GM19035 (cell line): Measurements from ENCODE around the gene PDE10A.

Experiments used
- ATAC-seq: cut with Tn5 transposase; IDR thresholded peaks from one replicate; pipeline ENCODE4 v1.9.1; 2021; ENCODE audit not compliant: unreplicated experiment

Gene PDE10A

GRCh38 chr6:165656581-165657324 lies 6.3 kb downstream of the PDE10A start:
- no peak for ATAC-seq

- ATAC-seq = no peak
These were observed 7.8 kb downstream of the PDE10A start for GRCh38 chr6:165655191-165655590.

DNA sequence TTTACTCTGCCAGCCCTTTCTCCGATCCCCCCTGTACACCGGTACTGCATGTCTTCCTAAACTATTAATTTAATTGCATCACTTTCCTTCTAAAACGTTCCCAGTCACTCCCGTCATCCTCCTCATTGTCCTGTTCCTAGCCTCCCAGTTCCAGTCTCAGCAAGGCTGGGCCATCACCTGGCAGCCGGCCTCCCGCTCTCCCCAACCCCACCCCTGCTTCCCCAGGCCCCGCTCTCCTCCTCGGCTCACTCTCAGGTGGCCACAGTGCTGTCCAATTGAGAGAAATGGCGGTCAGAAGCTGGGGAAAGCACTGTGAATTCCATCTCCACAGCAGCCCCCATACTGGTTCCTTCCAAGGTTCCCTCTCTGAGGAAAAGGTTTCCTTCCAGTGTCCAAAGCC lies 8.9 kb downstream of the PDE10A start:
- no peak for ATAC-seq

- no peak for ATAC-seq
These were observed 9.4 kb downstream of the PDE10A start for GRCh38 chr6:165653607-165654006.

DNA sequence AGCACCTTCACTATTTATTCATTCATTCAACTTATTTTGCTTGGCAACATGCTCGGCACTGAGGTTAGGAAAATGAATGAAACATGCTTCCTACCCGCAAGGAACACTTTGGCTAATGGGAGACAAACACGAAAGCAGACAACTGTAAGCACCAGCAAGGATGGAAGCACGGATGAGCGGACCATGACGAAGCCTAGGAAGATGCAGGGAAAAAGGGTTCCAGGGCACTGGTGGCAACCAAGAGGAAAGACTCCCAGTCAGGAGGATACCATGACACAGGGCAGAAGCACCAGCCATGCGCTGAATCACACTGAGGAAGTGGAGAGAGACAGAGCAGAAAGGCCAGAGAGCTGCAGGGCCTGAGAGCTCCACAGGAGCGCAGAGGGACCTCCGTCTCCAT lies 9.8 kb downstream of the PDE10A start:
- no peak for ATAC-seq

GRCh38 chr6:165652766-165653165 lies 10.3 kb downstream of the PDE10A start:
- ATAC-seq = no peak

- no peak for ATAC-seq
These were observed 13.6 kb downstream of the PDE10A start for GRCh38 chr6:165649166-165650137.

DNA sequence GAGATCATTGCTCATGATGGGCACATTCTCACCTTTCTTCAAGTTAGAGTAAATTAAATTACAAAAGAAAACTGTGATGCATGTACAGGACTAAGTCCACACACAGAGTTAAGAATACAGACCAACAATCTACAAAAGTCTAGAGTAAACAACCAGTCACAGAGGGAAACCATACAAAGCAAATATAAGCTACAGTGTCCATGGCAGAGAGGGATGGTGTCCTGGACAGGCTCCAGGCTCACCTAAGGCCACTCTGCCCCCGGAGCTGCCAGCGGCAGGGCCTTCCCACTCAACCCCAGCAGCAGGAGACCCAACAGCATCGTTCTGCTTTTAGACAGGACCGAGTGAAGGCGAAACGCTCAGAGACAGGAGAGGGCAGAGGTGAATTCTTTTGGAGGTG lies 16.0 kb downstream of the PDE10A start:
- no peak for ATAC-seq

DNA sequence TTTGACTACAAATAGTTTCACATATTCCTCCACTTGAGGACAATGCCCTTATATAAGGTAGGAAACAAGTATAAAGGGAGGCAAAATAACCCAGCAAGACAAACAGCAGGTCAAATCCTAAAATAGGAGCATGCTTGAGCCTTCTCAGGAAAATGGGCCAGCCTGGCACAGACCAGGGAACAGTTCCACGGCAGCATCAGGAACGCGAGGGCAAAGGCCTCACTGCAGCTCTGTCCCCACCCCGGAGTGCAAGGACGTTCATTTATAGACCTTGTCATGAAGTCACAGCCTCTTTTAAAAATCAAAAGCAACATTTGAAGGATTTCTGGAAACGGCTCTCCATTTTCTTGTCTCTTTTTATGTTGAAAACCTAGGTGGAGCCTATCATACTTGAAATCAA lies 17.1 kb downstream of the PDE10A start:
- no peak for ATAC-seq

DNA sequence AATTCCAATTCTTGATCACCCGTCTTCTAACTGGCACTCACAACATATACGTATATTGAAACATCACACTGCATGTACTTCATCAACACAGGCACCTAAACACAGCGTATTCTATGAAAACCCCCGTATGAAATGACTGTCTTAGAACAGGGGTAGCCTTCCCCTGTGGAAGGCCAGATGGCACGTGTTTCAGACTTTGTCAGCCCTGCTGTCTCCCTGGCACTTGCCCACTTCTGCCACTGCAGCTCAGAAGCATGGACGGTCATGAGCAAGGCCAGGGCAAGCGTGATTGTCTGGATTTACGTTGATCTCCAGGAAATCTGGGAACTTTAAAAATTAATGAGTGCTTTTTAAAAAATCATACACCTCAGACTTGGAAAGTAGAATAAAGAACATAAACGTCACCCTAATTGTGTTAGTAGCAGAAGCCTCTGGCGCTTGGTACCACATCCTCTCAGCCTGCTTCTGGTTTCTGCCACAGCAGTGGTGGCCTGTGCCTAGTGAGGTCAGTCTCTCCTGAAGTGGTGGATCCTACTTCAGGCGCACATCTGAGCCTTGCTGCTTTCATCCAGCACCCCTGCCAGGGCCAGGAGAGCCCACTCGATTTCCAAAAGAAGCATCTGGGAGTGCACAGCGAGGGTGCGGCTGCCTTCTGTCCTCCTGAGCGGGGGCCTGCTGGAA lies 18.3 kb downstream of the PDE10A start:
- ATAC-seq = no peak

DNA sequence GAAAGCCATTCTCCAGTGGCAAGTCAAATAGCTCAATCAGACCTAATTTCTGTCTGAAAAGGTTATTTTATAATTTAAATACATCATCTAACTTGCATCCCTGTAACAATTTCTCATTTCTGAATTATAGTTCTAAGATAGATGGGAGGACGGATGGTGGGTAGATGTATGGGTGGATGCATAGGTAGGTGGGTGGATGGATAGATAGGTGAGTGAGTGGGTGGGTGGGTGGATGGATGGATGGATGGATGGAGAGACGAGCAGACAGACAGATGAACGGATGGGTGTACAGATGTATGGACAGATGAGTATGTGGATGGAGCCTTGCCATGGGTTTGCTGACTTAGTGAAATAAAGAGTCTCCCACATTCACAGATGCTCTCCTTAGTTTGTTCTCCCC lies 20.0 kb downstream of the PDE10A start:
- no peak for ATAC-seq

DNA sequence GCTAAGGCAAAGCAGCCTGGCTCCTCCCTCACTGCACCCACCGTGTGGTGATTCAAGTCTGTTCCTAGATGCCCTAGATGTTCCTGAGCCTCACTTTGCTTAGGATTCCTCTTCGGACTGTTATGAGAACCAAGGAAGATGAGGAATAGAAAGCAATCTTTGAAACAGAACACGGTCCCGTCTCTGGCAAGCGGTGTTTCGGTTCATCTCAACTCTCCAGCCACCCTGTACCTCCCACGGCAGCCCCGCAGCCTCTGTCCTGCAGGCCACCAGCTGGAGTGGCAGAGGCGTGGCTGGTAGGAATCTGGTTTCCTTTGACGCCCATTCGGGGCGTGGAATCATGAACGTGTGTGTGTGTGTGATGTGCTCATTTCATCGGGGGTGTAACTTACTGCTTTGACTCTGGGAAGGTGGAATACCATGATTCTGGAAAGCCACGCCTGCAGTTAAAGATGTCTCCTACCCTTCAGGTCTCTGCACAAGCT lies 21.3 kb downstream of the PDE10A start:
- no peak for ATAC-seq

GRCh38 chr6:165640806-165641205 lies 22.2 kb downstream of the PDE10A start:
- no peak for ATAC-seq

- no peak for ATAC-seq
These were observed 24.5 kb downstream of the PDE10A start for GRCh38 chr6:165638530-165638929.

DNA sequence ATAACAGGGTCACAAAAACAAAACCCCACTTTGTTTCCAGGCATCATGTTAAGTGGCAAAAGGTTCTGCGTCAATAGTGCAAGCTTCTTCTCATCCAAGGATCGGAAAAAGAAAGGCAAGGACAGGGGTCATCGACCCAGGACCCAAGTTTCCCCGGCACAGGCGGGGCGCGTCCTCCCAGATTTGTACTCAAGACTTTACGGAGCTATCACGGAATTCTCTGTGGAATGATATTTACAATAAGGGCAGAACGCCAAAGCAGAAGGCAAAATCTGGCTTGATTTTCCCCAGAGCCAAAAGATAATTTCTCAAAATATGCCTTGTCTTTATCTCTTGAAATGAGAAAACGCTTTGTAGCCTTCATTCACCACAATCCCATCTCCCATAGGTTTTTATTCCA lies 25.5 kb downstream of the PDE10A start:
- ATAC-seq = no peak

DNA sequence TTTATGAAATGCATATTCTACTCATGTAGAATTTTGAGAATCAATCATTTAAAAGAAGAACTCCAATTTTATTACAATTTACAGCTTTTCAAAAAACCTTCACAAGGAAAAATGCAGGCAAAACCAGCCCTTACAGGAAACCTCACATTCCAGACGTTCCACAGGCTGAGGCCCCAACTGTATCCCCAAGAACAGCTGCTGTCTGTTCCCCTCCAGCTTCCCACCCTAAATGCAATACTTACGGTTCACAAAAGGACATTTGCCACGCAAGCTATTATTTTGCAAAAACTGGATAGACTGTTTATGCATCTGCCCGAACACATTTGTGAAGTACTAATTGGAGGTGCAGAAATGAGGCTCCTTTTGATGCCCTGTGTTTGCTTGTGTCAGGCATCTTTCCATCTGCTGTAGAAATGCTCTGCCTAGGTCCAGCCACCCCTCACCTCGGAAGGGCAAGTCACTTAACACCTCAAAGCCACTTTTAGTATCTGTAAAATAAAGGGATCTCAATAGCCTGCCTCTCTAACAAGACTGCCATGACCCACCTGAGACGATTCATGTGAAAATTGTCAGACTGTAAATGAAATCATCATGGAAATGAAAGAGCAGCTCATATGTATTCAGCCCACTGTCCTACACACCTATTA lies 26.5 kb downstream of the PDE10A start:
- ATAC-seq = no peak

DNA sequence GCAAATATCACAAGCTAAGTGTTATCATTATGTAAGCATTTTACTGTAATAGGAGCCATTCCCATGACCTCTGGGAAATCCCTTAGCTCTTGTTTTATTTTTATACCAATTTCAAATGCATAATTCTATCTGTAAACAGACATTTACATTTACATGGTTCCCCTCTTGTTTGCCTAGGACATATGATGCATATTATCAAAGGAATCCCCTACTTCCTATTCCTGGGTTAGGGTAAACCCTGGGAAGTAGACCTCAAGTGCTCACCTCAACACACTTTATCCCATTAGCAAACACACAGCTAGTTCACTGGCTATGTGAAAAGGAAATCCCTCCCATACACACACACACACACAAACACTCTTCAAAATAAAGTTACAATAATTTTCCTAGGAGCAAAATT lies 27.1 kb downstream of the PDE10A start:
- no peak for ATAC-seq

DNA sequence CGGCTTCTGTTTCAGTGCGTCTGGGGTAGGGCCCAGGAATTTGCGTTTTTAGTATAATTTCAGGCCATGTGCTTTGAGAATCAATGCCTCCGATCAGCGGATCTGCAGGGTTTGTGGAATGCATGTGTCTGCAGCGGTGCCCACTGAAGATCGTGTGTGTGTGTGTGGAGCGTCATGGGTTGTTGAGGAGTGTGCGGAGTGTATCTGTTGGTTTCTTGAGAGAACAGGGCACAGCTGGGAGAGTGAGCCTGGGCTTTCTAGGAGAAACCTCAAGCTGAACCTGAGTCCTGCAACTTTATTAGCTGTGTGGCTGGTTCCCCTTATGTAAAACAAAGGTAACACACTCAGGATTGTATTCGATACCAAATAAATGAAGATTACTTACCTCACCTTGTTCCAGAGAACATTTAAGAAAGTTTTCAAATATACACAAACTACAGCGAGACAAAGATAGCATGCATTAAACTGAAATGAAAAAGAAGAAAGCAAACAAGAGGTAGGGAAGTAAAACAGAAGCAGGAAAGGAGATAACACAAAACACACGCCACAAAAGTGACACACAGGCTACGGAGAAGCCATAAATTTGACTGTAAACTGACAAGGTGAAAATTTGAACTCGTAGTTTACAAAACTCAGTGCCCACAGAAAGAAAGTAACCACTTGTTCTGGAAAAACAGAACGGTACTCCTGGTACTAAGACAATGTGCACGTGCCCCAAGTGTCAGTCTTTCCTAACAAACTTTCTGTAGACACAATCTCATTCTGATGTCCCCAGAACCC lies 28.8 kb downstream of the PDE10A start:
- no peak for ATAC-seq

GRCh38 chr6:165632194-165632593 lies 30.8 kb downstream of the PDE10A start:
- ATAC-seq = no peak

- no peak for ATAC-seq
These were observed 32.5 kb downstream of the PDE10A start for GRCh38 chr6:165630544-165630953.
